ENCODE measurements around the gene ARHGEF26.
"Not testable (repeated sequence)": the region's sequence is repeated elsewhere in the genome, so short reads cannot be mapped to it uniquely, and the experiment has no call there.

The ARHGEF26 gene, protein sequence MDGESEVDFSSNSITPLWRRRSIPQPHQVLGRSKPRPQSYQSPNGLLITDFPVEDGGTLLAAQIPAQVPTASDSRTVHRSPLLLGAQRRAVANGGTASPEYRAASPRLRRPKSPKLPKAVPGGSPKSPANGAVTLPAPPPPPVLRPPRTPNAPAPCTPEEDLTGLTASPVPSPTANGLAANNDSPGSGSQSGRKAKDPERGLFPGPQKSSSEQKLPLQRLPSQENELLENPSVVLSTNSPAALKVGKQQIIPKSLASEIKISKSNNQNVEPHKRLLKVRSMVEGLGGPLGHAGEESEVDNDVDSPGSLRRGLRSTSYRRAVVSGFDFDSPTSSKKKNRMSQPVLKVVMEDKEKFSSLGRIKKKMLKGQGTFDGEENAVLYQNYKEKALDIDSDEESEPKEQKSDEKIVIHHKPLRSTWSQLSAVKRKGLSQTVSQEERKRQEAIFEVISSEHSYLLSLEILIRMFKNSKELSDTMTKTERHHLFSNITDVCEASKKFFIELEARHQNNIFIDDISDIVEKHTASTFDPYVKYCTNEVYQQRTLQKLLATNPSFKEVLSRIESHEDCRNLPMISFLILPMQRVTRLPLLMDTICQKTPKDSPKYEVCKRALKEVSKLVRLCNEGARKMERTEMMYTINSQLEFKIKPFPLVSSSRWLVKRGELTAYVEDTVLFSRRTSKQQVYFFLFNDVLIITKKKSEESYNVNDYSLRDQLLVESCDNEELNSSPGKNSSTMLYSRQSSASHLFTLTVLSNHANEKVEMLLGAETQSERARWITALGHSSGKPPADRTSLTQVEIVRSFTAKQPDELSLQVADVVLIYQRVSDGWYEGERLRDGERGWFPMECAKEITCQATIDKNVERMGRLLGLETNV

GRCh38 chr3:154120961-154121700, at the start of gene ARHGEF26:
Gene ARHGEF26 (plus strand): TSS chr3:154121390. CDS start chr3:154121993, 603 bp downstream.
- FAIRE-seq (no peak), DNase-seq (ENCODE audit: insufficient read length, low spot score) (peak; percentile 52)

- FAIRE-seq (no peak), DNase-seq (ENCODE audit: insufficient read length, low spot score) (no peak)
Measured at GRCh38 chr3:154074966-154075365, 46.2 kb upstream of the ARHGEF26 start.

DNA sequence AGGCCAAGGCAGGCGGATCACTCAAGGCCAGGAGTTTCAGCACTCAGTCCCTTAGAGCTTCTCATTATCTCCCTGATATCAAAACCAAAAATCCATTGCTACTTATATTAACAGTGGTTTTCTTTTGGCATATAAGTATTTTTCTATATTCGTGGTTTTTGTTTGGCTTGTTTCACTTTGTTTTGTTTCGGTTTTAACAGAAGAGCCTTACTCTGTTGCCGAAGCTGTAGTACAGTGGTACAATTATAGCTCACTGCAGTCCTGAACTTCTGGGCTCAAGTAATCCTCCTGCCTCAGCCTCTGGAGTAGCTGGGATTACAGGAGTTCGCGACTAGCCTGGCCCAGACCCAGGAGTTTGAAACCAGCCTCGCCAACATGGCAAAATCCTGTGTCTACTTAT, 42.5 kb upstream of the ARHGEF26 start:
- FAIRE-seq, result no peak

GRCh38 chr3:154081305-154081704, 39.9 kb upstream of the ARHGEF26 start:
- FAIRE-seq (no peak), DNase-seq (ENCODE audit: insufficient read length, low spot score) (no peak)

More for the DNA sequence above, 42.5 kb upstream of the ARHGEF26 start:
- DNase-seq (ENCODE audit: insufficient read length, low spot score), result no peak

DNA sequence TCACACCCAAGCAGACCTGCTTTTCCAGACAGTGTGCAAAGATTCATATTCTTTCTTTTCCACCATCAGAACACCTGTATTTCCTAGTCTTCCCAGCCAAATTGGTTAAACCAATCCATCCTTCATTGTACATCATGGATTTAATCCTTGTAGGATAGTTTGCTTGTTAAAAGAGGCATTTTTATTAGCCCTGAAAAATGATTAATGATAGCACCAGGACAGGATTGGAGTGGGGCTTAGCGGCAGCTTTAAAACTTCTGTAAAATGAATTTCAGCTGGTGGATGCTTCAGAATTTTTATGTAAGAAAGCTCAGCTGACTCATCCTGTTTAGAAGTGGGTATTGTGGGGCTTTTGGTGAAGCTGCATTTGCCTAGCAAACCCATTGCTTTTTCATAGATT, 36.1 kb upstream of the ARHGEF26 start:
- no peak for DNase-seq (ENCODE audit: insufficient read length, low spot score)
- FAIRE-seq, result no peak

- FAIRE-seq (no peak), DNase-seq (ENCODE audit: insufficient read length, low spot score) (no peak)
Measured at GRCh38 chr3:154085799-154086198, 35.4 kb upstream of the ARHGEF26 start.

DNA sequence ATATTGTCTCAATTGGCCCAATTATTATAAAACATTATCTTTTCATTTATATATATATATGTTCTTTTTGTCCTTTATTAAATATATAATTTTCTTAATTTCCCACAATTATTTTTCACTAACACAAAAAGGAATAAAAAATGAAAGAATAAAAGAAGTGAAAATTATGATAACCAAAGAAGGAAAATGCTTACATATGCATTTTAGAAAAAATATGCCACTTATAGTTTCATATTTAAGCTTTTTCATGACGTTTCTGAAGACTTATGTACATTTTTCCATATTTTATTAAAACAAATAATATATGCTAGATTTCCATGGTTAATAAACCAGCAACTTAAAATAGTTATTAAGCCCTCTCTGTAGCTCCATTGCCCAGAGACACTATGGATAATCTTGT, 34.9 kb upstream of the ARHGEF26 start:
- DNase-seq (ENCODE audit: insufficient read length, low spot score), result no peak
- no peak for FAIRE-seq

DNA sequence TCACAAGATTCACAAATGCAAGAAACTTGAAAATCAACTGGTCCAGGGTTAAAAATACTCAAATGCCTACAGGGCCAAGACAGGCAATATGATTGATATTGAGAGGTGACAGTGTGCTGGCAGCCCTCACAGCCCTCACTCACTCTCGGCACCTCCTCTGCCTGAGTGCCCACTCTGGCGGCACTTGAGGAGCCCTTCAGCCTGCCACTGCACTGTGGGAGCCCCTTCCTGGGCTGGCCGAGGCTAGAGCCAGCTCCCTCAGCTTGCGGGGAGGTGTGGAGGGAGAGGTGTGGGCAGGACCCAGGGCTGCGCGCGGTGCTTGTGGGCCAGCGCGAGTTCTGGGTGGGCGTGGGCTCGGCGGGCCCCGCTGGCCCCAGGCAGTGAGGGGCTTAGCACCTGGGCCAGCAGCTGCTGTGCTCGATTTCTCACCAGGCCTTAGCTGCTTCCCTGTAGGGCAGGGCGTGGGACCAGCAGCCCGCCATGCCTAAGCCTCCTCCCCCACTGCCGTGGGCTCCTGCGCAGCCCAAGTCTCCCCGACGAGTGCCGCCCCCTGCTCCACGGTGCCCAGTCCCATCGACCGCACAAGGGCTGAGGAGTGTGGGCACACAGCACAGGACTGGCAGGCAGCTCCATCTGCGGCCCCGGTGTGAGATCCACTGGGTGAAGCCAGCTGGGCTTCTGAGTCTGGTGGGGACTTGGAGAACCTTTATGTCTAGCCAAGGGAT, 33.3 kb upstream of the ARHGEF26 start:
- DNase-seq (ENCODE audit: insufficient read length, low spot score); FAIRE-seq: not testable (repeated sequence)

DNA sequence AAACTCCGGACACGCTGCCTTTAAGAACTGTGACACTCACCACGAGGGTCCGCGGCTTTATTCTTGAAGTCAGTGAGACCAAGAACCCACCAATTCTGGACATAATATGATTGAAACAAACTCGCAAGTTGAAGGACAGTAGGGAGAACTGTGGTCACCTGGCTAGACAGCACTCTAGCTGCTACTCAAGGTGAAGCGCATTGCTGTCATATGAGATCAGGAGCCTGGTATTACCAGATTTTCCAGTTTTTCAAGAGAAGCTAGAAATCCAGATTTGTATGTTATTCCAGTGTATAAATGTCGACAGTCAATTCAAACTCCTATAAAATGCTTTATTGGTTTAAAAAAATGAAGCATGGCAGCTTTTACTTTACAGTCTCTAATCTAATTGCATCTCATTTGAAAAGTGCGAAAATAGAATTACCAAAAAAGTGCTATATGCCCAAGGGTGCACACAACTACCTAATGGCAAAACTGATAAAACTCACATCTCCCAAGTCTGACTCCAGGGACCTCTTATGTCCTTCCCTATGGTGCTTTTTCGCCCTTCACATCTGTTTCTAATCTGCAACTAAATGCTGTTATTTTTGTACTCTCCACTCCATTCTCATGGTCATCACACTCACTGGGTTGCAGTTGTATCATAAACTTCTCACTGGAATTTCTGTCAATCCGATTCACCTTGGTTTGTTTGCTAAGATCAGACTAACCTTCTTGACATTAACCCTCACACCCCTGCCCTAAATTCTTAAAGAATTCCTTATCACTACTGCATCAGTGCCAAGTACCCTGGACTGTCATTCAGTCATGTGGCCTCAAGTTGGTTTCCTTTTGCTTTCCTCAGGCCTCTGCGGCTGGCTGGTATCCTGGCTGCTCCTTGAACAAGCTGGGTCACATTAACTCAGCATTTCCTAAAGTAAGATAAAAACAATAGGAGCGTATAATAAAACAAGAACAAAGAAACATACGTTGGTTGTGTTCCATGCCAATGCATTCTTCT, 31.5 kb upstream of the ARHGEF26 start:
- DNase-seq (ENCODE audit: insufficient read length, low spot score) (no peak), FAIRE-seq (no peak)

- DNase-seq (ENCODE audit: insufficient read length, low spot score) (no peak), FAIRE-seq (no peak)
Measured at GRCh38 chr3:154094051-154094450, 27.1 kb upstream of the ARHGEF26 start.

GRCh38 chr3:154095832-154096421, 25.3 kb upstream of the ARHGEF26 start:
- FAIRE-seq, result no peak
- no peak for DNase-seq (ENCODE audit: insufficient read length, low spot score)

- DNase-seq (ENCODE audit: insufficient read length, low spot score) (no peak), FAIRE-seq (no peak)
Measured at GRCh38 chr3:154098376-154098775, 22.8 kb upstream of the ARHGEF26 start.

- FAIRE-seq (no peak), DNase-seq (ENCODE audit: insufficient read length, low spot score) (no peak)
Measured at GRCh38 chr3:154100556-154100955, 20.6 kb upstream of the ARHGEF26 start.

- no peak for FAIRE-seq
- no peak for DNase-seq (ENCODE audit: insufficient read length, low spot score)
Measured at GRCh38 chr3:154101250-154101649, 19.9 kb upstream of the ARHGEF26 start.

DNA sequence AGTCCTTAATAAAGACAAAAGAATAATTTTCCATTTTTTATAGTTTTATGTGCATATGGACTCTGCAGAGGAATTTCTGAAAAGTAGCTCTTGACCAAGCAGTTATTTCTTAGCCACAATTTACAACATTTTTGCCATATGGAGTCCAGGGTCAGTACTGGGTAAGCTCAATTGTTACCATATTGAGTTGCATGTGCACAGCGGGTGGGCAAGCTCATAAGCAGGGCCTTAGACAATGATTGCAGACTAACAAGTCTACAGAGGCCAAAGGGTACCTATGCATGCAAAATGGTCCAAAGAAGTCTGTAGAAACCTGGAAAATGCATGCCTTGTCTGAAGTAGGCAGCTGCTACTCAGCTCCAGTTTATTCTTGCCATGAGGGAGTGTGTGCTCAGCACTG, 19.0 kb upstream of the ARHGEF26 start:
- DNase-seq (ENCODE audit: insufficient read length, low spot score) (no peak), FAIRE-seq (no peak)

GRCh38 chr3:154105218-154105975, 15.8 kb upstream of the ARHGEF26 start:
- FAIRE-seq (no peak), DNase-seq (ENCODE audit: insufficient read length, low spot score) (no peak)

GRCh38 chr3:154111365-154111935, 9.7 kb upstream of the ARHGEF26 start:
- DNase-seq (ENCODE audit: insufficient read length, low spot score) (no peak), FAIRE-seq (no peak)
